HG02610 (cell line): ENCODE measurements around the gene FNIP2.
"Not testable (repeated sequence)": the region's sequence is repeated elsewhere in the genome, so short reads cannot be mapped to it uniquely, and the experiment has no call there.

Experiments
- ATAC-seq: cut with Tn5 transposase; IDR thresholded peaks from one replicate; pipeline ENCODE4 v1.9.1; 2021; ENCODE audit warnings: mild to moderate bottlenecking, moderate library complexity; ENCODE audit not compliant: unreplicated experiment

The FNIP2 gene

DNA sequence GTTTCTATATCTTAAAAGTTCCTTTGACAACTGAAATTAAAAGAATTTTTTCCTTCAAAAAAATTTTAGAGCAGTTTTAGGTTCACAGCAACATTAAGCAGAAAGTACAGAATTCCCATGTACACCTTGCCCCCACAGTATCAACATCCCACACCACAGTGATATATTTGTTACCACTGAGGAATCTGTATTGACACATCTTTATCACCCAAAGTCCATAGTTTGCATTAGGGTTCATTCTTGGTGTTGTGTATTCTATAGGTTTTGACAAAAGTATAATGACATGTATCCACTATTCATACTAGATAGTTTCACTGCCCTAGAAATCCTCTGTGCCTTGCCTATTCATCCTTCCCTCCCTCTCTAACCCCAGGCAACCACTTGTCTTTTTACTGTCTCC lies 43.7 kb downstream of the FNIP2 start:
- ATAC-seq = no peak

DNA sequence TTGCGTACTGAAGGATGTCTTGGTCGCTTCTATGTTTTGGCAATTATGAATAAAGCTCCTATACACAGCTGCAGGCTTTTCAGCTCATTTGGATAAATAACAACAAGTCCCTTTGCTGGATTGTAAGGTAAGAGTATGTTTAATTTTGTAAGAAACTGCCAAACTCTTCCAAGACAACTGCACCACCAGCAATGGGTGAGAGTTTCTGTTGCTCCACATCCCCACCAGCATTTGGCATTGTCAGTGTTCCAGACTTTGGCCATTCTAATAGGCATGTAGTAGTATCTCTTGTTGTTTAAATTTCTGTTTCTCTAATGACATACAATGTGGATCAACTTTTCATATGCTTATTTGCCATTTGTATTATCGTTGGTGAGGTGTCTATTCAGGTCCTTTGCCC lies 44.3 kb downstream of the FNIP2 start:
- ATAC-seq = no peak

DNA sequence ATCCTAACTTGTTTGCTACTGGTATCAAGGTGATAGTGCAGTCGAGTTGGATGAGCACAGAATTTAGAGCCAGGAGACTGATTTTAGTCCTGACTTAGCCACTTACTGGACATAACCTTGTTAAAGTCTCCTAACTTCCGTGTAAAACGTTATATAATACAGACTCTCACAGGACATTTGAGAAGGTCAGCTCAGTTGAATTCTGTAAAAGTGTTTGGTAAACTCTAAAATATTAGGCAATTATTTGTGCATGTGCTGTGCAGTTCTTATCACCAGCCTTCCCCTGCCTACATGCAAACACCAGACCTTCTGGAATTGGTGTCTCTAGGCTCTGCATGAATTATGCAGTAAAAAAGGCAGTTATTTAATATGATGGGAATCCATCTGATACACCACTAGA lies 45.4 kb downstream of the FNIP2 start:
- no peak for ATAC-seq

DNA sequence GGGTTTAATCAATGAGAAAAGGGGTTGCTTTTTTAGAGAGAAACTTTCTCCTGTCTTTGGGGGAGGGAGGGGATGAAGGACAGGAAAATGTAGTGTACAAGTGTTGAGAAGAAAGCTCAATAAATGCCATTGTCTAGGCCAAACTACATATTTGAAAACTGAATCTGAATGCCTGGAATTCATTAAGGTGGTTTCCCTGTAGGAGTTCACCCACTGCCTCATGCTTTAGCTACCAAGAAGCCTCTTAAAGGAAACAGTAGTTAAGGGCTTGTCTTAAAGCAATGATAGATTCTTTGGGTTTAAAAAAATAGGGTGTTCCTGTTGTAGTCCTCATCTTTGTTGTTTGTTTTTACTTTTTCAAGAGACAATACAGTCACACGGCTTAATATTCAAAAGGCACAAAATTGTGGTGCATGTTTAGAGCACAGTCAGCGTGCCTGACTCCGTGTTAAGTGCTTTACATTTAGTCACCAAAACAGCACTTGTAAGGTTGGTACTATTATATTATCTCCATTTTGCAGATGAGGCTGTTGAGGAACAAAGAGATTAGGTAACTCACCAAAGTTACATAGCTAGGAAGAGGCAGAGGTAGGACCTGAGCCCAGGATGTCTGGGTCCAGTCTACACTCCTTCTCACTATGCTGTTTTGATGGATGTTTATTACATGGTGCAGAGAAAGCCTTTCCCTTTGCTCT lies 46.0 kb downstream of the FNIP2 start:
- no peak for ATAC-seq

DNA sequence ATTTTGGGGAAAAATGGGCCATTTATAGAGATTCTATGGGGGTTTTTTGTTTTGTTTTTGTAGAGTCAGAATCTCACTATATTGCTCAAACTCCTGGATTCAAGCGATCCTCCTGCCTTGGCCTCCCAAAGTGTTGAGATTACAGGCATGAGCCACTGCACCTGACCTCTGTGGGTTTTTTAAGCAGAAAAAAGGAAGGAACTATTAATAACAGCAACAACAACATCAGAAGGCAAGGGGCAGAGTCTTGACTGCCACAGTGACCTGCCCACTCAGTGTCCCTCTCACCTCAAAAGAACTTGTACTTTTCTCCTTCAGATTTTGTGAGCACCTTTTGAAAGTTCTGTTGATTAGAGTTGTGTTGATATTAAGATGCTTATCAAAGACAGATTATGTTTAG lies 48.1 kb downstream of the FNIP2 start:
- ATAC-seq = peak; percentile 22

DNA sequence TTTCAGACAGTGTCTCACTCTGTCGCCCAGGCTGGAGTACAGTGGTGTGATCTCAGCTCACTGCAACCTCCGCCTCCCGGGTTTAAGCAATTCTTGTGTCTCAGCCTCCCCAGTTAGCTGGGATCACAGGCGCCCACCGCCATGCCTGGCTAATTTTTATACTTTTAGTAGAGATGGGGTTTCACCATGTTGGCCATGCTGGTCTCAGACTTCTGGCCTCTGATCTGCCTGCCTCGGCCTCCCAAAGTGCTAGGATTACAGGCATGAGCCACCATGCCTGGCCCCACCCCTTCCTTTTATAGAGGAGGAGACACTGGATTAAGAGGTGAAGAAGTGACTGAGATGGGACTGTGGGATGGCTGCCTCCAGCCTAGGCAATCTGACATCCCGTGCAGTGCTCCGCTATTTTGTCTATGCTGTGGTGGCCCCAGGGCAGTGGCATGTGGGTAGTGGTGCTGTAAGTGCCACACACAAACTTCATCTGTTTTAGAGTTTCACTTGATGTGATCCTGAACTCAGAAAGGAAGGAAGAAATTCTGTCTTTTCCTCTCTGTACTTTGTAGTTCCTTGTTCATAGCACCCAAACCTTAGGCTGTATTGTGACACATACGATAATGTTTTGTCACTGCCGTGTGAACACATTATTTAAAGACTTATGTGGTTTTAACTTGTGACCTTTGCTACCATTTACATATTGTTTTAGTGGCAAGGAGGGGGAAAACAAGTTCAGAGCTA lies 48.9 kb downstream of the FNIP2 start:
- ATAC-seq = peak; percentile 71

DNA sequence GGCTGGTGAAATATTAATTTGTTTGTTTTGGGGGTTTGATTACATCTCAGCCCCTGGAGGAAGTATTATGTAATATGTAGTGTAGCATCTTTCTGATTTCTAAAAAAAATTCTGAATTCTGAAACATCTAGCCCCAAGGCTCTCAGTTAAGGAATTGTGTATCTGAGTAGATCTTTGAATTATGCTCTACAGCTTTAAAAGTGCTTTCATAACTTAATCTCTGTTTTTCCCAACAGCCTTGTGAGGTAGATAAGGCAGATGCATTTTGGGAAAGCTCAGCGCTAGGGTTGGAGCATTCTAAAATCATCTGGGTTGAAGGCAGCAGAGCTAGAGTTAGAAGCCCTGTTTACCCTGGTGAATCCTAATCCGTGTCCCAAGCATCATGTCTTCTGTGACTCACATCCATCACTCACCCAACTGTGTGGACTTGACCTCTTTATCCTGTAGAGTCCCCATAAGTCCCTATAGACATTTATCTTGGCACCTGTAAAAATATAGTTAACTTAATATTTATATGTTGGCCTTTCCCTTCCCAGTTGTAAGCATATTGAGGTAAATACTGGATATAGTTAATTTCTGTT lies 49.8 kb downstream of the FNIP2 start:
- no peak for ATAC-seq

DNA sequence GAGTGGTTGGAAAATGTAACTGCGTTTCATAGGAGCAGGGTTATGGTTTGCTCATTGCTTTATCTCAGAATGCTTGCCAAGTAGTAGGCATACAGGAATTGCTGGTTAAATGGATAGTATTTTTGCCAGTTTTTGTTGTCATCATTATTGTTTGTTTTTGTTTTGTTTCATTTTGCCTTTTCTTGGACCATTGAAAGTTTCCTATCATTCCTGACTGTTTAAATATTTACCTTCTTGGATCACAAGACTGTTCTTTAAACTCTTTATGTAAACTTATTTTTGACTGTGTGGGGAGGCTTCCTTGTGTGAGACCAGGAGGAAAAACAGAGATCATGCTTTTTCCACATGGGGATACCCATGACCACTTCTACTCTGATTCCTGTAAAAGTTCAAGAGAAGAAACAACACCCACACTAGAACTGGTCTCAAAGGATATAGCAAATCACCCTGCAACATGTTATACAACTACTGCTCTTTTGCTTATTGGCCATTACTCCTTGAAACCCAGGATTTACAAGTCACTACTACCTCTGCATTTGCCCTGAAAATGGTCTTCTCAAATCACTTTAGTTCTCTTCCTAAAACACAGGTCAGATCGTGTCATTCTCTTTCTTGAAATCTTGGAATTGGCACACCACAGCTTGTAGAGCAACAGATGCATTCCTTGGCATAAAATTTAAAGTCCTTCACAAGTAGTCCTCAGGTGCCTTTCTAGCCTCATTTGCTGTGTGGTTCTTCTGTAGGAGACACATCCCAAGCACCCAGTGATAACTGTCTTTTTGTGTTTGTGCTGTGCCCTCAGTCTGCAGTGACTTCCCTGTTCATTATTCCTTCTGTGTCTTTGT lies 51.3 kb downstream of the FNIP2 start:
- no peak for ATAC-seq

DNA sequence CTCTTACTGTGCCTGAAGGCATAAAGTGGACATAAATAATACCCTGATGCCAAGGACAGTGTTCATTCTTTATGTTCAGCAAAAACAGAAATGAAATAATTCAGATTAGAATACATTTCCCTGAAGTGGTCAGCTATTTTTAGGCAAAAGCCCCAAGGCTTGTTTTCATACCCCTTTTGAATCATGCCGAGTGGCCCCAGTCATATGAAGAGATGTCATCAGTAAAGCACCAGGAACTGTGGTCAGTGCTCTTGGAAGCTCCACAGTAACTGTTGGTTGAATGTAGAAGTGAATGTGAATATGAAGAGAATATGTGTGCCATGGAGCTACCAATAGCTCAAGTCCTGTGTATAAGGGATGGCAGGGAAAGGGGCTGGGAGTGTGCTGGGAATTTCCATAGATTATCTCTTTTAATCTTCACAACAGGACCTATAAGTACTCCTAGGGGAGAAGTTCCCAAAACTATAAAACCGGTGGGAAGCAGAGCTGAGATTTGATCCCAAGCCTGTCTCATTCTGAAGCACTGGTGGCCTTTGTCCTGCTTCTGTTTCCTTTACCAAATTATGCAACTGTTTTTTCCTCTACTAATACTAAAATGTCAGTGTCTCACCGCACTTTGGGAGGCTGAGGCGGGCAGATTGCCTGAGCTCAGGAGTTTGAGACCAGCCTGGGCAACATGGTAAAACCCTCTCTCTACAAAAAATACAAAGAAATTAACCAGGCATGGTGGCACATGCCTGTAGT lies 52.6 kb downstream of the FNIP2 start:
- peak; percentile 62 for ATAC-seq

DNA sequence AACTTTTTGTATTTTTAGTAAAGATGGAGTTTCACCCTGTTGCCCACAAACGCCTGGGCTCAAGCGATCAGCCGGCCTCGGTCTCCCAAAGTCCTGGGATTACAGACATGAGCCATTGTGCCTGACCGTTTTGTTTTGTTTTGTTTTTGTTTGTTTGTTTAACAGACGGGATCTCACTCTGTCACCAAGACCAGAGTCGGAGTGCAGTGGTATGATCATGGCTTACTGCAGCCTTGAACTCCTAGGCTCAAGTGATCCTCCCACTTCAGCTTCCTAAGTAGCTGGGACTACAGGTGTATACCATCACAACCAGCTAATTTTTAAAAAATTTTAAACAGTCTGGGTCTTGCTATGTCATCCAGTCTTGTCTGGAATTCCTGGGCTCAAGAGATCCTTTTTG lies 53.5 kb downstream of the FNIP2 start:
- ATAC-seq = no peak

DNA sequence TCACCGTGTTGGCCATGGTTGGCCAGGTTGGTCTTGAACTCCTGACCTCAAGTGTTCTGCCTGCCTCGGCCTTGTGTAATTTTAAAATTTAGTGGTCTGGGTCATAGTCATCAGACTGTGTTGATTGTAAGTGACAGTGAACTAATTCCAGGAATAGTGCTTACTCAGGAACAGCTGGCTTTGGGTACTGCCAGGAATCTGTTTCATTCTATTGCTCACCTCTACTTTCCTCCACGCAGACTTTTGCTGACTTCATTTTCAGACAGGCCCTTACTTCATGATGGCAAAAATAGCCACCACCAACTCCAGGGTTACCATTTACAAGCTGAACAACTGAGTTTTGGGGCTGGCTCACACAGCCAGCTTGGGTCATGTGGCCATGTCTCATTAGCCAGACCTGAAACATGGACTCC lies 54.6 kb downstream of the FNIP2 start:
- ATAC-seq = peak; percentile 56

DNA sequence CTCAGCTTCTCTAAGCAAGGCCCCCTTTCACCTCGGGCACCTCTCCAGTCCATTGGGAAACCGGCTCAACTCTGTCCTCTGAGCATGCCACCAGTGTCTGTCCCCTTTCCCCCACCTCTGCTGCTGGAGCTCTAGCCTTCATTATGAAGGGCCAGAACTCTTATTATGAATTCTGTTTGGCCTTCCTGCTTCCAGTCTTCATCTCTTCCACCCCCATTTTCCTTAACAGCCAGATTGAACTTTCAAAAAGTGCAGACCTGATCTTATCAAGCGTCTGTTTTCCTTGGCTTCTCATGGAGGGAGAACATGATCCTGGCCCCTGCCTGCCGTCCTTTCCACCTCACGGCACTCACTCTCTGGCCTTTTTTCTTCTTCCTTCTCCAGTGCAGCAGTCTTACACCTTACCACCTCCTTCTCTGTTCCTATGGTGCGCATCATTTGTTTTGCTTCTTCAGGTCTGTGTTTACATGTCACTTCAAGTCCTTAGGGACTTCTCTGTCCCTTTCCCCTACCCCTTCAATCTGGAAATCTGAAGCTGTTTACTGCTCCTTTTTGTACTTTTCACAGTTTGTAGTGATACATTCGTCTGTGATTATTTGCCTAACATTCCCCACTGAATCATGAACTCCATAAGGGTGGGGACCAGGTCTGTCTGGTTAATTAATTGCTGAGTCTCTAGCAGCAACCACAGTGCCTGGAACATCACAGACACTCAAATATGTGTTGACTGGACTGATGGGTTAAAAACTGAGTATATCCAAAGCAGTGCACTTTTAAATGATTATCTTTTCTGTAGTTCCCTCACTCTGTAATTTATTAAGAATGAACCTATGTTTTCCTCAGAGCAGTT lies 55.8 kb downstream of the FNIP2 start:
- no peak for ATAC-seq

DNA sequence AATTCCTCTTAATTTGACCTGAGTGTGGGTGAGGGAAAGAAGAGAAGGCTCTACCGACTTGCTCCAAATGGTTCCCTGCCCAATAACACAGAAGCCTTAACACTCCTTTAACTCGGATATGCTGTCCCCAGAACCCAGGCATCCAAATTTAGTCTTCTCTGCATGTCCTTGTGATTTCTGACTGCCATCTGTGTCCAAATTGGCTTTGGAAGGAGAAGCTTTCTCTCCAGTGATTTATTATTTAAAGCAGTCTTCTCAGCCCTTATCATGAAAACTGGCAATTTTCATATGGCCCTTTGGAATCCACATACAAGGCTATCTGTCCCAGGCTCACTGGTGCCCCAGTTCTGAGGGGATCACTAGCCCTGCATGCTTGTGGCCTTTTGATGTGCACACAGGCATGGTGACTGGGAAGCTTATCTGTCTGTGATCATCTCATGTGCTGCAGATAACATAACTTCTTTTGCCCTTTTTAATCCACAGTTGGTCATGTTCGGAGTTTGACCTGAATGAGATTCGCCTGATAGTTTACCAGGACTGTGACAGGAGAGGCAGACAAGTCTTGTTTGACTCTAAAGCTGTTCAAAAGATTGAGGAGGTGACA lies 56.7 kb downstream of the FNIP2 start:
- no peak for ATAC-seq

DNA sequence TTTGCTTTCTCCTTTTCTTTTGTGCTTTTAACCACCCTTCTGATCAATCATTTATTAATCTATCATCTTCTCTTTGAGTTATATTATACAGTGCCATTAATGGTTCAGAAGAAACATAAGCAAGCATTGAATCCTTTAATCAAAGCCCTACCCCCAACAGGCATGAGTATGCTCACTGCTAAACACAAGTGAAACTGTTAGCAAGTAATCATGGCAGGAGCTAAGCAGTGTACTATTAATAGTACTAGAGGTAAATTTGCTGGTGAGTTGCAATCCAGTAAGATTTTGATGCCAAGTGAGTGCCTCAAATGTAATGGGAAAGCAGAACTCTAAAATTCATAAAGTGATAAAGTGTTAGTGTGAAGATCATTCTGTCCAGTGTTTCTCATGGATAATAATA lies 57.2 kb downstream of the FNIP2 start:
- peak; percentile 35 for ATAC-seq

DNA sequence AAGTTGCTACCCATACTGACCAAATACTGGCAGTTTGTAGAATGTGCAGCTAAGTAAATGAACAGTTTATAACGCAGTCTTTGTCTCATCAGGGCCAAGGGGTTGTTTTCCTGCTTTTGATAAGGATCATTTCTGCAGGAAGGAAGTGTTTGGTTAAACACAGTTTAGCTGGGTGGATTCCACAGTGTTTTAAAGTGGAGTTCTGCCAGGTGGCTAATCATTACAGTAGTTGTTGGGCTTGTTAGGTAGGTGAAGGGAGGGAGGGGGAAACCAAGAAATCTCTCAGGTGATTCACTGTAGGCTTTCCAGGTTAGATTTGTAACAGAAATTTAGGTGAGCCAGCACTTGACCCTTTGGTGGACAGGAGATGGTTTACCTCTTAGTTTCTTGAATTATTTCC lies 58.1 kb downstream of the FNIP2 start:
- peak; percentile 42 for ATAC-seq

DNA sequence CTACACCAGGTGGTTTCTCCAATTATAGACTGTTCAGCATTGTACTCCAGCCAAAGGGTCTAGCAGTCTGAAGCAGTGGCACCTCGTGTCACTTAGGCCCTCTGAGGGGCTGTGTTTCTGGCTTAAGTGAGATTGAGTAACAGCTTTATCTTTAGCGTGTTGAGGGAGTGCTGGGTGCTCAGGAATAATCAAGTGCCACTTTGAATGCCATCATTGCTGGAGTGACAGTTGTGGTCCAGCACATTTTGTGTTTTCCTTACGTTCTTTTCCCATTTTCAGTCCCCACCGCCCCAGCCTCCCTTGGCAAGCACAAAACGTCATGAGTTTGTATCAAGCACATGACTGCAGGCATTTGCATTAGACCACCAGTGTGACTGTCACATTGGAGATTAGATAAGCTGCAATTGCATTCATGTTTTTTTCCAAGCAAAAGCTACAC lies 58.7 kb downstream of the FNIP2 start:
- ATAC-seq = no peak

DNA sequence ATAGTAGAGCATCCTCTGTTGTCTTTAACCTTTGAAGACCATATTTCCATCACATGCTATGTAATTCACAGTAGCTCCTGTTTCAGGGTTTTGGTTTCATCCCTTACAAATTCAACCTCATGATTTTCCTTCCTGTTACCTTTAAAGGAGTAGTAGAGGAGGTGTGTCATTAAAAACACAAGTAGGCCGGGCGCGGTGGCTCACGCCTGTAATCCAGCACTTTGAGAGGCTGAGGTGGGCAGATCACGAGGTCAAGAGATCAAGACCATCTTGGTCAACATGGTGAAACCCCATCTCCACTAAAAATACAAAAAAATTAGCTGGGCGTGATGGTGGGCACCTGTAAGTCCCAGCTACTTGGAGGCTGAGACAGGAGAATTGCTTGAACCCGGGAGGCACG lies 59.3 kb downstream of the FNIP2 start:
- ATAC-seq = not testable (repeated sequence)

DNA sequence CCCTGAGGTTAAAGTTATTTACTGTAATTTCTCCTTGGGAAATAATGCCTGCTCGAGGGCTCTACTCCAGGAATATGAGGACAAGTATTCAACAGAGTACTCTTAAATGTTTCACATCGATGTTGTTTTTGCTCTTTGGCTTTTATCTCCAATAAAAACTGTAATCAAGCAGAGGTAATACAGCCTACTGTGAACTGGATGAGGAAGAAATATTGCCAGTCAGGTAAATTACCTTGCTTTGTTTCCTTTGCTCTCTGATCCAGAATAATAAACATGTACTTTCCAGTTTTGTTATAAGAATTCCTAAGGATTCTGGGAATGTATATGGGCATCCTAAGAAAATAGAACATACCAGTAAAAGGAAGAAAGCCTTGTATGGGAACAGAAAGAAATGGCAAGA lies 60.4 kb downstream of the FNIP2 start:
- no peak for ATAC-seq

DNA sequence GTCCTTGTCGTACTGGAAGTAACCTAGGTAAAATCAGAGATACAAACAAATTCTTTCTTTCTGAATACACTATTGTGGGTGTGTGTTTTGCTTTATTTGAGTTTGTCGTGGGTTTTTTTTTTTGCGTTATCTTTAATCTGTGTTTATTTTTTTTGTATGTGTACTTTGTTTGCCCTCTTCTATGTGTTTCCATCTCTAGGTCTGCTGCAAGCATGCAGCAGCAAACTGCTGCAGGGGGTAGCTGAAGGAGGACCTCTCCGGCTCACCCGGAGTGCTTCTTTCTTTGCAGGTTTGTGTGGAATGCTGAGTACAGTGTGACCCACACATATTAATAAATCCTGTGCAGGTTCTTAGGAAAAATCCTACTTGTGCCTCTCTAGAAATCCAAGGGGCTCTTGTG lies 64.8 kb downstream of the FNIP2 start:
- ATAC-seq = no peak
